Transverse colon (tissue), 4 donors: ENCODE data around the gene NPTXR. TPM values are rescaled to one million over a fixed set of nuclear protein-coding genes. Genes with fewer than 3 reads are reported as not detected.

Source experiments
- DNase-seq: peaks from one replicate; pipeline ENCODE4 v3.0.0-alpha.2; 2019
- H3K27ac ChIP-seq, 4 donors: fragments of 200-600 bp; sonication (generic); 2 replicates each; pipeline ENCODE4 v1.5.1; 2016 to 2018; ENCODE audit warnings: inconsistent platforms in 4 of 4
- H3K27me3 ChIP-seq: fragments of 200-600 bp; sonication (generic); 2 replicates; pipeline ENCODE4 v1.5.1; 2017; ENCODE audit warnings: inconsistent platforms
- H3K36me3 ChIP-seq, 4 donors: fragments of 200-600 bp; sonication (generic); 2 replicates each; pipeline ENCODE4 v1.5.1; 2017 to 2019; ENCODE audit warnings: inconsistent platforms in 4 of 4
- H3K4me1 ChIP-seq, 4 donors: fragments of 200-600 bp; sonication (generic); 2 replicates each; pipeline ENCODE4 v1.5.1; 2017 to 2020; ENCODE audit warnings: inconsistent platforms in 4 of 4
- H3K4me3 ChIP-seq, 4 donors: fragments of 200-600 bp; sonication (generic); 1 replicate in 1 of 4; 2 replicates in 3 of 4; pipeline versions ENCODE4 v1.5.1 to v1.6.1; 2017 to 2019; ENCODE audit warnings: inconsistent platforms in 4 of 4
- H3K9me3 ChIP-seq, 2 donors: fragments of 200-600 bp; sonication (generic); 2 replicates each; pipeline ENCODE4 v1.5.1; 2017 to 2019; ENCODE audit warnings: inconsistent platforms in 2 of 2
- CTCF ChIP-seq, 5 experiments: fragments of 200-600 bp in 3 of 5; fragments of 450-650 bp in 2 of 5; sonication (generic) in 3 of 5; IDR thresholded peaks; 1 replicate in 2 of 5; 2 replicates in 3 of 5; pipeline ENCODE4 v1.5.1; 2016 to 2017; ENCODE audit warnings: antibody characterized with exemption in 5 of 5, inconsistent platforms in 3 of 5, mild to moderate bottlenecking in 2 of 5, moderate library complexity in 1 of 5
- EP300 ChIP-seq: sonication (generic); formaldehyde crosslinking; IDR thresholded peaks from one replicate; pipeline ENCODE4 v1.6.1; 2017; ENCODE audit warnings: antibody characterized with exemption, low read depth
- POLR2A ChIP-seq: fragments of 450-650 bp; IDR thresholded peaks from one replicate; pipeline ENCODE4 v1.6.1; 2016; ENCODE audit warnings: antibody characterized with exemption, mild to moderate bottlenecking, moderate library complexity
- POLR2AphosphoS5 ChIP-seq, 3 donors: sonication (generic); formaldehyde crosslinking; IDR thresholded peaks; one replicate each; pipeline ENCODE4 v1.6.1; 2016; ENCODE audit warnings: antibody characterized with exemption in 3 of 3
- WGBS, 2 donors: methylation state at CpG; one replicate each; pipeline ENCODE4 v1.1.5; 2018; ENCODE audit warnings: low coverage in 1 of 2; 5-methylcytosine and 5-hydroxymethylcytosine counted together
- in situ Hi-C, 4 donors: fragments of 200-750 bp; cut with MboI; loops; one replicate each; pipeline versions ENCODE4 v1.15.0 to v1.15.1; 2017; ENCODE audit warnings: low sequenced_read_pairs in 3 of 4, low pct_ligation_motif_present in 1 of 4, low pct_unique_long_range_greater_than_20kb in 1 of 4
- intact Hi-C: fragments of 100-400 bp; cut with DNase I; formaldehyde crosslinking; loops from one replicate; pipeline ENCODE4 v1.15.1; 2023; ENCODE audit warnings: low total_unique reads
- total RNA-seq, 4 donors: library from RNA; depleted of rRNA; stranded (reverse); fragments of >200 nt; gene quantifications; one replicate each; pipeline ENCODE4 v1.1.0, GENCODE V29; 2016

NPTXR gene
- total RNA-seq, 4 donors from 2014 or later, result 0.75 to 27.9 (median 1.8) TPM

GRCh38 chr22:38784035-38784434 is 59.8 kb downstream of the NPTXR start:
- no peak for TF ChIP-seq EP300
- no peak for TF ChIP-seq CTCF (IDR thresholded peaks at IDR 0.05)
- no peak for TF ChIP-seq POLR2A
- TF ChIP-seq POLR2AphosphoS5 (IDR thresholded peaks at IDR 0.05), result no peak
- intact Hi-C loops, result no loop called here
- Histone ChIP-seq H3K36me3 (peaks cover 0 to 3% (median 0%) of the 10 kb centered on the region in 4 donors), H3K9me3 (no peaks in the 10 kb centered on the region), H3K4me1 (peaks cover 0 to 13% (median 8%) of the 10 kb centered on the region in 4 donors), H3K4me3 (no peak overlapping the region), H3K27me3 (no peaks in the 10 kb centered on the region), H3K27ac (no peak overlapping the region)
- DNase-seq, result no peak
- 93% methylated on average over 15 of the region's 15 CpGs; no CpG with 5 or more reads in 1 of the 2 donors for WGBS, 2 donors
- in situ Hi-C loops, result no loop called here

- TF ChIP-seq POLR2A, result no peak
- no peak for TF ChIP-seq EP300
- no peak for TF ChIP-seq POLR2AphosphoS5 (IDR thresholded peaks at IDR 0.05)
- TF ChIP-seq CTCF (IDR thresholded peaks at IDR 0.05), result no peak
- Histone ChIP-seq H3K4me1 (peaks cover 0 to 6% (median 2%) of the 10 kb centered on the region in 4 donors), H3K27ac (no peak overlapping the region), H3K4me3 (no peak overlapping the region), H3K36me3 (peaks cover 0 to 3% (median 0%) of the 10 kb centered on the region in 4 donors), H3K9me3 (no peaks in the 10 kb centered on the region), H3K27me3 (no peaks in the 10 kb centered on the region)
- 67 to 100% methylated on average over 1 to 14 of the region's 14 CpGs for WGBS, 2 donors
- intact Hi-C loops, result no loop called here
- DNase-seq, result no peak
- in situ Hi-C loops, result no loop called here
Observed at GRCh38 chr22:38783095-38783615, 60.7 kb downstream of the NPTXR start.

- no peaks in the 10 kb centered on the region for H3K9me3 ChIP-seq
- WGBS, 2 donors, result 75% methylated on average over 13 of the region's 13 CpGs; no CpG with 5 or more reads in 1 of the 2 donors
- no peaks in the 10 kb centered on the region for H3K4me1 ChIP-seq
- peaks cover 0 to 3% (median 0%) of the 10 kb centered on the region in 4 donors for H3K36me3 ChIP-seq
- no peak for DNase-seq
- H3K27ac ChIP-seq, result no peak overlapping the region
- TF ChIP-seq POLR2AphosphoS5 (IDR thresholded peaks at IDR 0.05) (no peak), POLR2A (no peak), CTCF (IDR thresholded peaks at IDR 0.05) (no peak)
- intact Hi-C loops (no loop called here), in situ Hi-C loops (no loop called here)
- no peaks in the 10 kb centered on the region for H3K27me3 ChIP-seq
- H3K4me3 ChIP-seq, result no peak overlapping the region
Observed at GRCh38 chr22:38782402-38783094, 61.3 kb downstream of the NPTXR start.

GRCh38 chr22:38781033-38781432 is 62.8 kb downstream of the NPTXR start:
- H3K36me3 ChIP-seq, result peaks cover 0 to 3% (median 0%) of the 10 kb centered on the region in 4 donors
- H3K9me3 ChIP-seq, result no peaks in the 10 kb centered on the region
- WGBS, 2 donors, result 93 to 94% methylated on average over 3 to 13 of the region's 13 CpGs
- no peak overlapping the region for H3K4me3 ChIP-seq
- no peaks in the 10 kb centered on the region for H3K4me1 ChIP-seq
- intact Hi-C loops, result no loop called here
- no peaks in the 10 kb centered on the region for H3K27me3 ChIP-seq
- in situ Hi-C loops, result no loop called here
- H3K27ac ChIP-seq, result no peak overlapping the region
- no peak for DNase-seq
- TF ChIP-seq POLR2A, result no peak
- no peak for TF ChIP-seq EP300
- TF ChIP-seq POLR2AphosphoS5 (IDR thresholded peaks at IDR 0.05), result no peak
- TF ChIP-seq CTCF (IDR thresholded peaks at IDR 0.05), result no peak
